IPS-18a (cell line): Measurements from ENCODE around the gene USO1.
"Not testable (repeated sequence)": the region's sequence is repeated elsewhere in the genome, so short reads cannot be mapped to it uniquely, and the experiment has no call there.

ENCODE experiments used
- H3K27ac ChIP-seq: one replicate; pipeline ENCODE4 v1.5.1; 2013; ENCODE audit warnings: low read length
- H3K27me3 ChIP-seq: one replicate; pipeline ENCODE4 v1.6.1; 2013; ENCODE audit warnings: mild to moderate bottlenecking, low read length; ENCODE audit not compliant: control insufficient read depth, insufficient read depth
- H3K36me3 ChIP-seq: one replicate; pipeline ENCODE4 v1.6.1; 2013; ENCODE audit warnings: low read depth, low read length; ENCODE audit not compliant: control insufficient read depth
- H3K4me1 ChIP-seq: one replicate; pipeline ENCODE4 v1.6.1; 2013; ENCODE audit warnings: low read depth, low read length; ENCODE audit not compliant: control insufficient read depth
- H3K4me3 ChIP-seq: one replicate; pipeline ENCODE4 v1.5.1; 2013; ENCODE audit warnings: low read length
- H3K9ac ChIP-seq: one replicate; pipeline ENCODE4 v1.6.1; 2013; ENCODE audit warnings: mild to moderate bottlenecking, low read length, moderate library complexity
- H3K9me3 ChIP-seq: one replicate; pipeline ENCODE4 v1.6.1; 2013; ENCODE audit warnings: low read depth, low read length; ENCODE audit not compliant: control insufficient read depth

USO1 gene

GRCh38 chr4:75779105-75779757 is 54.9 kb downstream of the USO1 start:
- H3K36me3 ChIP-seq = peaks cover 96% of the 10 kb centered on the region
- no peak overlapping the region for H3K9ac ChIP-seq
- H3K27me3 ChIP-seq = no peaks in the 10 kb centered on the region
- H3K27ac ChIP-seq = no peak overlapping the region
- no peaks in the 10 kb centered on the region for H3K9me3 ChIP-seq
- no peaks in the 10 kb centered on the region for H3K4me1 ChIP-seq
- H3K4me3 ChIP-seq = no peak overlapping the region

- Histone ChIP-seq H3K27me3 (no peaks in the 10 kb centered on the region), H3K4me1 (no peaks in the 10 kb centered on the region), H3K9ac (no peak overlapping the region), H3K27ac (no peak overlapping the region), H3K4me3 (no peak overlapping the region), H3K9me3 (no peaks in the 10 kb centered on the region), H3K36me3 (peaks cover 92% of the 10 kb centered on the region)
Observed at GRCh38 chr4:75781305-75781704, 56.9 kb downstream of the USO1 start.

GRCh38 chr4:75786526-75786925 is 62.1 kb downstream of the USO1 start:
- Histone ChIP-seq H3K27me3 (no peaks in the 10 kb centered on the region), H3K9ac (no peak overlapping the region), H3K36me3 (peaks cover 77% of the 10 kb centered on the region), H3K4me1 (no peaks in the 10 kb centered on the region), H3K4me3 (no peak overlapping the region), H3K9me3 (no peaks in the 10 kb centered on the region), H3K27ac (no peak overlapping the region)

- Histone ChIP-seq H3K36me3 (peaks cover 78% of the 10 kb centered on the region), H3K27ac (no peak overlapping the region), H3K9me3 (no peaks in the 10 kb centered on the region), H3K27me3 (no peaks in the 10 kb centered on the region), H3K4me3 (no peak overlapping the region), H3K4me1 (no peaks in the 10 kb centered on the region), H3K9ac (no peak overlapping the region)
Observed at GRCh38 chr4:75786938-75787337, 62.6 kb downstream of the USO1 start.

- Histone ChIP-seq H3K36me3 (peaks cover 62% of the 10 kb centered on the region), H3K9me3 (no peaks in the 10 kb centered on the region), H3K9ac (no peak overlapping the region), H3K4me3 (no peak overlapping the region), H3K27ac (no peak overlapping the region), H3K4me1 (peaks cover 11% of the 10 kb centered on the region), H3K27me3 (no peaks in the 10 kb centered on the region)
Observed at GRCh38 chr4:75790024-75790423, 65.6 kb downstream of the USO1 start.

- Histone ChIP-seq H3K27me3 (no peaks in the 10 kb centered on the region), H3K36me3 (peaks cover 47% of the 10 kb centered on the region), H3K9me3 (no peaks in the 10 kb centered on the region), H3K4me1 (no peaks in the 10 kb centered on the region), H3K4me3 (no peak overlapping the region), H3K27ac (no peak overlapping the region), H3K9ac (no peak overlapping the region)
Observed at GRCh38 chr4:75800972-75801371, 76.6 kb downstream of the USO1 start.

- not testable (repeated sequence) for H3K27ac ChIP-seq, H3K27me3 ChIP-seq, H3K9ac ChIP-seq, H3K9me3 ChIP-seq, H3K4me3 ChIP-seq, H3K4me1 ChIP-seq
- peaks cover 77% of the 10 kb centered on the region for H3K36me3 ChIP-seq
Observed at GRCh38 chr4:75806035-75806434, 81.7 kb downstream of the USO1 start.

- Histone ChIP-seq H3K9me3 (no peaks in the 10 kb centered on the region), H3K4me3 (no peak overlapping the region), H3K27ac (no peak overlapping the region), H3K27me3 (no peaks in the 10 kb centered on the region), H3K4me1 (no peaks in the 10 kb centered on the region), H3K36me3 (peaks cover 29% of the 10 kb centered on the region), H3K9ac (no peak overlapping the region)
Observed at GRCh38 chr4:75817901-75818300, 93.5 kb downstream of the USO1 start.

- H3K27me3 ChIP-seq = no peaks in the 10 kb centered on the region
- H3K4me3 ChIP-seq = no peak overlapping the region
- H3K36me3 ChIP-seq = peaks cover 18% of the 10 kb centered on the region
- no peaks in the 10 kb centered on the region for H3K9me3 ChIP-seq
- H3K9ac ChIP-seq = no peak overlapping the region
- H3K4me1 ChIP-seq = no peaks in the 10 kb centered on the region
- no peak overlapping the region for H3K27ac ChIP-seq
Observed at GRCh38 chr4:75819121-75819520, 94.7 kb downstream of the USO1 start.

- Histone ChIP-seq H3K4me3 (no peak overlapping the region), H3K36me3 (peaks cover 7% of the 10 kb centered on the region)
Observed at GRCh38 chr4:75820197-75820596, 95.8 kb downstream of the USO1 start.

GRCh38 chr4:75820676-75821075 is 96.3 kb downstream of the USO1 start:
- peaks cover 2% of the 10 kb centered on the region for H3K36me3 ChIP-seq
- H3K9ac ChIP-seq = no peak overlapping the region
- no peaks in the 10 kb centered on the region for H3K9me3 ChIP-seq
- no peak overlapping the region for H3K27ac ChIP-seq
- no peaks in the 10 kb centered on the region for H3K27me3 ChIP-seq
- H3K4me3 ChIP-seq = no peak overlapping the region
- no peaks in the 10 kb centered on the region for H3K4me1 ChIP-seq

More at GRCh38 chr4:75820197-75820596, 95.8 kb downstream of the USO1 start:
- no peaks in the 10 kb centered on the region for H3K27me3 ChIP-seq
- H3K27ac ChIP-seq = no peak overlapping the region
- no peaks in the 10 kb centered on the region for H3K9me3 ChIP-seq
- no peaks in the 10 kb centered on the region for H3K4me1 ChIP-seq
- H3K9ac ChIP-seq = no peak overlapping the region

GRCh38 chr4:75821216-75821615 is 96.8 kb downstream of the USO1 start:
- no peaks in the 10 kb centered on the region for H3K4me1 ChIP-seq
- H3K9me3 ChIP-seq = no peaks in the 10 kb centered on the region
- no peak overlapping the region for H3K9ac ChIP-seq
- H3K27me3 ChIP-seq = no peaks in the 10 kb centered on the region
- H3K27ac ChIP-seq = no peak overlapping the region
- no peak overlapping the region for H3K4me3 ChIP-seq
- H3K36me3 ChIP-seq = no peaks in the 10 kb centered on the region
